ENCODE measurements around the gene NT5C2. TPM values are rescaled to one million over a fixed set of nuclear protein-coding genes. Genes with fewer than 3 reads are reported as not detected.
"Not testable (repeated sequence)": the region's sequence is repeated elsewhere in the genome, so short reads cannot be mapped to it uniquely, and the experiment has no call there.

The NT5C2 gene
- polyA plus RNA-seq (ENCODE audit: insufficient read depth in 1 of 5, insufficient read length in 5 of 5, low replicate concordance in 1 of 5) = 100 to 1,000 TPM in 4 of 5 donors, 10 to 100 TPM in 1; 95.8 to 184 (median 164) TPM
- long read RNA-seq, donor 1, partial matches to known transcripts = 0 of 5 reads
- long read RNA-seq, donor 1, other reads (novel, unspliced or antisense) = 0 of 5 reads
- long read RNA-seq, donor 2 = 0 reads
- long read RNA-seq, donor 3, partial matches to known transcripts = 0 of 3 reads
- long read RNA-seq, donor 3, other reads (novel, unspliced or antisense) = 0 of 3 reads
- long read RNA-seq, donor 4, partial matches to known transcripts = 6 of 6 reads
- long read RNA-seq, donor 4, other reads (novel, unspliced or antisense) = 0 of 6 reads
- long read RNA-seq, donor 5, partial matches to known transcripts = 5 of 9 reads
- long read RNA-seq, donor 5, other reads (novel, unspliced or antisense) = 0 of 9 reads
- long read RNA-seq, donor 6, partial matches to known transcripts = 0 of 2 reads
- long read RNA-seq, donor 6, other reads (novel, unspliced or antisense) = 0 of 2 reads
- long read RNA-seq, donor 7, partial matches to known transcripts = 0 of 6 reads
- long read RNA-seq, donor 7, other reads (novel, unspliced or antisense) = 0 of 6 reads
- long read RNA-seq, donor 8, partial matches to known transcripts = 0 of 2 reads
- long read RNA-seq, donor 8, other reads (novel, unspliced or antisense) = 0 of 2 reads

GRCh38 chr10:103193107-103193819 is at the start of gene NT5C2:
TSS of gene NT5C2 (minus strand) at chr10:103193272. CDS start at chr10:103174958, 18,314 bp downstream.
- peak; percentile 65 to 80 for DNase-seq

GRCh38 chr10:103241262-103242011 is 48.4 kb upstream of the NT5C2 start:
- peak; percentile 54 to 55 for DNase-seq

DNA sequence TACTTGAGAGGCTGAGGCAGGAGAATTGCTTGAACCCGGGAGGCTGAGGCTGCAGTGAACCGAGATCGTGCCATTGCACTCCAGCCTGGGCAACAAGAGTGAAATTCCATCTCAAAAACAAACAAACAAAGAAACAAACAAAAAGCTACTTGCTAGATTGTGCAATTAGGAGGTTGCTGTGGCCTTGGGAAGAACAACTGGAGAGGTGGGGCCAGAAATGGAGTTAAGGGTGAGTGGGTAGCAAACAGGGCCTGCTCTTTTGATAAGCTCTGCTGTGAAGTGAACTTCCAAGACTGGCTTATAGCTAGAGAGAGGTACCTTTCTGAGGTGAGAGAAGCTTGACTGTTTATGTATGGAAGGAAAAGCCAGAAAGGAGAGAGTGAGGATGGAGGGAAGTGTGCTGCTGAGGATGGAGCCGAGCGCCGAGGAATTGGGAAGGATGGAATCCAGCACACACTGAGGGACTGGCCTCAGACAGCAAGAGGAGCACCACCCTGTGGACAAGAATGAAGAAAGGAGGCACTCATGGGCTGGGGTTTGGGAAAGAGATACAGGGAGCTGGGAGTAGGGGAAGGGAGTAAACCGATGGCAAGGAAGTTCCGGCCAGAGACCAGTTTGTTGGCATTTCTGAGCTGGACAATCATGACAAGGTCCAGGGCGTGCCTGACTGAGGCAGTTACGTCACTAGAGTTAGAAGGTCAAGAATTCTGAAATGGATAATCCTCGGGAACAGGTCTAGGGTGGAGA is 45.6 kb upstream of the NT5C2 start:
- no peak for DNase-seq

GRCh38 chr10:103235775-103236174 is 42.7 kb upstream of the NT5C2 start:
- no peak for DNase-seq

GRCh38 chr10:103232772-103233488 is 39.9 kb upstream of the NT5C2 start:
- DNase-seq = no peak

- DNase-seq = no peak
These were observed 39.1 kb upstream of the NT5C2 start for GRCh38 chr10:103232131-103232673.

GRCh38 chr10:103231047-103231551 is 38.0 kb upstream of the NT5C2 start:
- DNase-seq = no peak

DNA sequence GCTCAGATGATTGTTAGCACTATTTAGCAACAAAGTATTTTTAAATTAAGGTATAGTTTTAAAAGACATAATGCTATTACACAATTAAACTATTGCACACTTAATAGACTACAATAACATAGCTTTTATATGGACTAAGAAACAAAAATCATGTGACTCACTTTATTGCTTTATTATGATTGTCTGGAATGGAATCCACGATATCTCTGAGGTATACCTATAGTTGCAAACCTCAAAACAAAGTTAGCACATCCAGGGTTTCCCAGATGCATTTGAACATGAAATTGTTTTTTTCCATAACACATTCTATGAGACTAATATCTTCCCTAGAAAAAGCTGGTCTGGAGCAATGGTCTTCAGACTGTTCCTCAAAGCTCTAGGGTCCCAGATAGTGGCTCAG is 34.3 kb upstream of the NT5C2 start:
- DNase-seq = no peak

- DNase-seq = no peak
These were observed 32.9 kb upstream of the NT5C2 start for GRCh38 chr10:103225939-103226338.

GRCh38 chr10:103224721-103225120 is 31.6 kb upstream of the NT5C2 start:
- not testable (repeated sequence) for DNase-seq

DNA sequence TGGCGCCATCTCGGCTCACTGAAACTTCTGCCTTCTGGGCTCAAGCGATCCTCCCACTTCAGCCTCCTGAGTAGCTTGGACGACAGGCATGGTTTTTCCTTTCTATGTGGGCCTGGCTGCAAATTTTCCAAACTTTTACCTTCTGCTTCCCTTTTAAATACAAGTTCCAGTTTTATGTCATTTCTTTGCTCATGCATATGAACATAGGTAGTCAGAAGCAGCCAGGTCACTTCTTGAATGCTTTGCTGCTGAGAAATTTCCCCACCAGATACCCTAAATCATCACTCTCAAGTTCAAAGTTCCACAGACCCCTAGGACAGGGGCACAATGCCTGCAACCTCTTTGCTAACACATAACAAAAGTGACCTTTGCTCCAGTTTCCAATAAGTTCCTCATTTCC is 31.1 kb upstream of the NT5C2 start:
- DNase-seq = no peak

DNA sequence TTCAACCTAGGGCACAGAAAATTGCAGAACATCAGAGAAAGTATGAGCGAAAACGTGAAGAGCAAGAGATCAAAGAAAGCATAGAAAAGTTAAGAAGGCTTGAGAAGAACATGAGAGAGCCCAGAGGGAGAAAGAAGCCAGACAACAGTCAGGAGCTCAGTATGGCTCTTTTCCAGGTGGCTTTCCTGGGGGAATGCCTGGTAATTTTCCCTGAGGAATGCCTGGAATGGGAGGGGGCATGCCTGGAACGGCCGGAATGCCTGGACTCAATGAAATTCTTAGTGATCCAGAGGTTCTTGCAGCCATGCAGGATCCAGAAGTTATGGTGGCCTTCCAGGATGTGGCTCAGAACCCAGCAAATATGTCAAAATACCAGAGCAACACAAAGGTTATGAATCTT is 23.3 kb upstream of the NT5C2 start:
- DNase-seq = not testable (repeated sequence)

DNA sequence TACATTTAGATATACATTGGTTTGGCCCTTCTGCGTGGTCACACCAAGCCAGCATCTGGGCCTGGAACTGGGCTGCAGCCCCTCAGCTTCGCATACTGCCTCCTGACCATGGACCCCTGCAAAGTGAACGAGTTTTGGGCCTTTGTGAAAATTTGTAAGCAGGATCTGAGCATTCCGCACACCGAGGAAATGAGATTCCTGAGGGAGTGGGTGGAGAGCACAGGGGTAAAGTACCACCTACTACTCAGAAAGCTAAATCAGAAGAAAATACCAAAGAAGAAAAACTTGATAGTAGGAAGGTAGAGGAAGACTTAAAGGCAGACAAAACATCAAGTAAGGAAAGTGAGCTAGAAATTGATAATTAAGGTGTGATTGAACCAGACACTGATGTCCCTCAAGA is 22.5 kb upstream of the NT5C2 start:
- no peak for DNase-seq

- not testable (repeated sequence) for DNase-seq
These were observed 17.2 kb upstream of the NT5C2 start for GRCh38 chr10:103210262-103210661.

GRCh38 chr10:103207643-103208042 is 14.6 kb upstream of the NT5C2 start:
- not testable (repeated sequence) for DNase-seq

DNA sequence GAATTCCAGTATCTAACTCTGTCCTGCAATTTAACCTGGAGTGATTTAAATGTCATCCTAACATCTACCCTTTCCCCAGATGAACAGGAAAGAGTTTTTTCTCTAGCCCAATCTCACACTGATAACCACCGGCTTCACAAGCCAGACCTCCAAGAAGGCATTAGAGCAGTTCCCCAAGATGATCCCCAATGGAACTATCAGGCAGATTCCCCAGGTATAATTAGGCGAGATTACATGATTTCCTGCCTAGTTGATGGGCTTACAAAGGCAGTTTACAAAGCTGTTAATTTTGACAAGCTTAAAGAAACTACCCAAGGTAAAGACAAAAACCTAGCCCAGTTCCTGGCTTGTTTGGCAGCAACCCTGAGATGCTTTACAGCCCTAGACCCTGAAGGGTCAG is 14.1 kb upstream of the NT5C2 start:
- DNase-seq = no peak

- DNase-seq = not testable (repeated sequence)
These were observed 13.6 kb upstream of the NT5C2 start for GRCh38 chr10:103206715-103207114.

- DNase-seq = not testable (repeated sequence)
These were observed 12.3 kb upstream of the NT5C2 start for GRCh38 chr10:103205401-103205800.

All from right lung (tissue), 10 donors.